K562 (cell line): Measurements from ENCODE around the gene ANXA1. TPM values are rescaled to one million over a fixed set of nuclear protein-coding genes. Genes with fewer than 3 reads are reported as not detected.

Experiments used
- ARHGAP35 ChIP-seq: fragments of 450-650 bp; IDR thresholded peaks from 2 replicates; pipeline ENCODE4 v1.6.1; 2018; ENCODE audit not compliant: partially characterized antibody
- ASH1L ChIP-seq: fragments of 450-650 bp; IDR thresholded peaks from 2 replicates; pipeline ENCODE4 v1.6.1; 2018; ENCODE audit warnings: borderline replicate concordance, mild to moderate bottlenecking, low read depth; ENCODE audit not compliant: partially characterized antibody
- BCL6 ChIP-seq: fragments of 250-450 bp; sonication (Bioruptor Pico); IDR thresholded peaks from 2 replicates; pipeline ENCODE4 v1.4.0; 2020
- CBX3 ChIP-seq, 2 experiments: IDR thresholded peaks; 1 replicate in 1 of 2; 2 replicates in 1 of 2; pipeline ENCODE4 v1.6.1; 2012; ENCODE audit warnings: inconsistent platforms in 2 of 2, low read length in 2 of 2, borderline replicate concordance in 1 of 2, control low read depth in 1 of 2
- CEBPG ChIP-seq, 3 experiments: fragments of 200-800 bp in 1 of 3; sonication (Bioruptor generic) in 1 of 3; sonication (generic) in 1 of 3; formaldehyde crosslinking in 1 of 3; IDR thresholded peaks in 2 of 3; conservative IDR thresholded peaks in 1 of 3; 2 replicates each; pipeline versions ENCODE4 v1.6.1 to v1.8.0; 2016 to 2022; ENCODE audit warnings: missing compliant biosample characterization in 2 of 3, missing genetic modification characterization in 2 of 3, mild to moderate bottlenecking in 1 of 3, missing genetic modification reagents in 1 of 3
- CHCHD3 ChIP-seq: fragments of 250-450 bp; sonication (Bioruptor Pico); IDR thresholded peaks from 2 replicates; pipeline ENCODE4 v2.1.2; 2022; ENCODE audit warnings: mild to moderate bottlenecking
- FOXK2 ChIP-seq, 2 experiments: fragments of 450-650 bp; IDR thresholded peaks in 1 of 2; conservative IDR thresholded peaks in 1 of 2; 2 replicates each; pipeline ENCODE4 v1.6.1; 2016; ENCODE audit warnings: low read depth in 2 of 2, mild to moderate bottlenecking in 1 of 2
- IFI16 ChIP-seq: fragments of 250-450 bp; sonication (Bioruptor Pico); IDR thresholded peaks from 2 replicates; pipeline ENCODE4 v2.1.2; 2022; ENCODE audit warnings: mild to moderate bottlenecking, inconsistent platforms
- POLR2AphosphoS2 ChIP-seq: IDR thresholded peaks from 2 replicates; pipeline ENCODE4 v1.6.1; 2012; ENCODE audit warnings: low read length, improper control_type of control experiment
- RBM34 ChIP-seq: fragments of 200-400 bp; formaldehyde crosslinking; IDR thresholded peaks from 2 replicates; pipeline ENCODE4 v1.6.1; 2018; ENCODE audit warnings: low read length, borderline replicate concordance; ENCODE audit not compliant: insufficient read depth
- SUPT5H ChIP-seq: fragments of 450-650 bp; IDR thresholded peaks from 2 replicates; pipeline ENCODE4 v1.6.1; 2016
- ZFX ChIP-seq: sonication (generic); formaldehyde crosslinking; IDR thresholded peaks from 2 replicates; pipeline ENCODE4 v1.8.0; 2022; ENCODE audit warnings: mild to moderate bottlenecking, missing genetic modification reagents, moderate library complexity
- polyA plus RNA-seq, 8 experiments: library from polyadenylated mRNA; depleted of rRNA in 4 of 8; stranded (reverse) in 5 of 8; unstranded in 3 of 8; fragments of >200 nt; fragmentation: Nextera tagmentation in 2 of 8; fragmentation: Illumina TruSeq in 1 of 8; extraction: Ambion mirVana in 2 of 8; extraction: Trizol in 1 of 8; gene quantifications; 2 replicates each; pipeline versions ENCODE4 v1.2.1 to v1.2.3, GENCODE V29; 2011 to 2014; ENCODE audit warnings: inconsistent platforms in 1 of 8, missing spikeins in 1 of 8
- total RNA-seq, 7 experiments: library from RNA; depleted of rRNA in 6 of 7; stranded (reverse); fragments of >200 nt in 6 of 7; fragmentation: Illumina TruSeq in 2 of 7; extraction: Trizol in 2 of 7; gene quantifications; 2 replicates each; pipeline versions ENCODE4 v1.2.1 to v1.2.3, GENCODE V29; 2011 to 2021; ENCODE audit warnings: low replicate concordance in 1 of 7
- TF ChIP-seq, protein P1 (sequence below), 3 experiments: fragments of 200-800 bp in 1 of 3; sonication (Bioruptor generic) in 1 of 3; sonication (generic) in 1 of 3; formaldehyde crosslinking in 1 of 3; IDR thresholded peaks; 2 replicates each; pipeline versions ENCODE4 v1.6.1 to v1.8.0; 2016 to 2022; ENCODE audit warnings: mild to moderate bottlenecking in 2 of 3, missing compliant biosample characterization in 2 of 3, missing genetic modification characterization in 2 of 3, missing genetic modification reagents in 1 of 3
- TF ChIP-seq, protein P2 (sequence below): fragments of 200-600 bp; sonication (generic); IDR thresholded peaks from one replicate; pipeline ENCODE4 v1.6.1; 2012; ENCODE audit warnings: mild to moderate bottlenecking, low read depth, low read length, inconsistent platforms

ANXA1 gene
- total and polyA plus RNA-seq, 9 of the 15 experiments (the other 6 are each of a cell fraction or from before 2014, with no cell fraction given) = 406 to 1,298 (median 620) TPM

DNA sequence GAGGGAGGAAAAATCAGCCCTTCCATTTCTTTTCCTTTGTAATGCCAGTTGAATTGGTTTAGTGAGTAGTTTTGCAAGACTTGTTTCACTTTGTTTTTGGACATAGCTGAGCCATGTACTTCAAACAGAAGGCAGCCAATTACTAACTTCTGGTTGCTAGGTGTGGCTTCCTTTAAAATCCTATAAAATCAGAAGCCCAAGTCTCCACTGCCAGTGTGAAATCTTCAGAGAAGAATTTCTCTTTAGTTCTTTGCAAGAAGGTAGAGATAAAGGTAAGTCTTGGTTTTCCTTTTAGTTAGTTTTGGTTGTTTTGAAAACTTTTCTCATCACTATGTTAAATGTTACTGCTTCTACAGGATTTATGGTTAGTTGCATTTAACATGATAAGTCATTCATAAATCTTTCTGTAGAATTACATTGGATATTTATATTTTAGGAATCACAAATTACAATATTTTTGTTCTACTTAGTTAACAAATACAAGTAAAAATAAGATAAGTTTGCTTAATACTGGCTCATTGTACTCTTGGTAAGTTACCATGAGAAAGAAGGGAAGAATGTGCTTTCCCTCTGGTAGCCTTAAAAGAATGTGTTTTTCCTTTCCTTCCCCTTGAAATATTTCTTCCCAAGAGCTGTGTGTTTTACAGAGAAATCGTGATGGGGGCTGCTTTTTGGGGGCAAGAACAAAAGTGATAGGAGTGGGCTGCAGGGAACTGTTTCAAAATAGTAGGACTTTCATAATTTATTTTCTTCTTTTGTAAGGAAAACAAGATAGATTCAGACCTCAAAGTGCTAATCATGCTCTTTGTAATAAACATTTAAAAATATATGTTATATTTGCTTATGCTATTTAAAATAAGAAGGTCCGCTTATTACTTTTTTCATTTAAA, at the start of gene ANXA1 (continued):
- TF ChIP-seq RBM34 (no peak), ASH1L (no peak), SUPT5H (peak; percentile 77), IFI16 (CRISPR knock-in tag) (no peak), CEBPG (CRISPR knock-in tag; IDR thresholded peaks at IDR 0.05) (no peak), CEBPG (tag; conservative IDR thresholded peaks at IDR 0.05 in 1 of 2, IDR thresholded peaks at IDR 0.05 in 1 of 2) (peak in 1 of 2 experiments; percentile 66; a peak in 3 of 4 replicates), ZFX (CRISPR knock-in tag) (no peak), CHCHD3 (CRISPR knock-in tag) (no peak), BCL6 (no peak), POLR2AphosphoS2 (peak; percentile 66; the same call in 1 of the 2 replicates), CBX3 (IDR thresholded peaks at IDR 0.05; ENCODE audit: borderline replicate concordance in 1 of 2, low read length in 2 of 2) (no peak), ARHGAP35 (no peak), FOXK2 (conservative IDR thresholded peaks at IDR 0.05 in 1 of 2, IDR thresholded peaks at IDR 0.05 in 1 of 2; ENCODE audit: low read depth in 2 of 2) (0 out of 4 replicates have a peak, but pooled peaks of 1 of the 2 experiments have one; percentile 31)
- TF ChIP-seq, protein P1, sequence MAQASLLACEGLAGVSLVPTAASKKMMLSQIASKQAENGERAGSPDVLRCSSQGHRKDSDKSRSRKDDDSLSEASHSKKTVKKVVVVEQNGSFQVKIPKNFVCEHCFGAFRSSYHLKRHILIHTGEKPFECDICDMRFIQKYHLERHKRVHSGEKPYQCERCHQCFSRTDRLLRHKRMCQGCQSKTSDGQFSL (CRISPR knock-in tag; IDR thresholded peaks at IDR 0.05) = no peak
- TF ChIP-seq, protein P1 (tag; IDR thresholded peaks at IDR 0.05) = no peak
- TF ChIP-seq, protein P2, sequence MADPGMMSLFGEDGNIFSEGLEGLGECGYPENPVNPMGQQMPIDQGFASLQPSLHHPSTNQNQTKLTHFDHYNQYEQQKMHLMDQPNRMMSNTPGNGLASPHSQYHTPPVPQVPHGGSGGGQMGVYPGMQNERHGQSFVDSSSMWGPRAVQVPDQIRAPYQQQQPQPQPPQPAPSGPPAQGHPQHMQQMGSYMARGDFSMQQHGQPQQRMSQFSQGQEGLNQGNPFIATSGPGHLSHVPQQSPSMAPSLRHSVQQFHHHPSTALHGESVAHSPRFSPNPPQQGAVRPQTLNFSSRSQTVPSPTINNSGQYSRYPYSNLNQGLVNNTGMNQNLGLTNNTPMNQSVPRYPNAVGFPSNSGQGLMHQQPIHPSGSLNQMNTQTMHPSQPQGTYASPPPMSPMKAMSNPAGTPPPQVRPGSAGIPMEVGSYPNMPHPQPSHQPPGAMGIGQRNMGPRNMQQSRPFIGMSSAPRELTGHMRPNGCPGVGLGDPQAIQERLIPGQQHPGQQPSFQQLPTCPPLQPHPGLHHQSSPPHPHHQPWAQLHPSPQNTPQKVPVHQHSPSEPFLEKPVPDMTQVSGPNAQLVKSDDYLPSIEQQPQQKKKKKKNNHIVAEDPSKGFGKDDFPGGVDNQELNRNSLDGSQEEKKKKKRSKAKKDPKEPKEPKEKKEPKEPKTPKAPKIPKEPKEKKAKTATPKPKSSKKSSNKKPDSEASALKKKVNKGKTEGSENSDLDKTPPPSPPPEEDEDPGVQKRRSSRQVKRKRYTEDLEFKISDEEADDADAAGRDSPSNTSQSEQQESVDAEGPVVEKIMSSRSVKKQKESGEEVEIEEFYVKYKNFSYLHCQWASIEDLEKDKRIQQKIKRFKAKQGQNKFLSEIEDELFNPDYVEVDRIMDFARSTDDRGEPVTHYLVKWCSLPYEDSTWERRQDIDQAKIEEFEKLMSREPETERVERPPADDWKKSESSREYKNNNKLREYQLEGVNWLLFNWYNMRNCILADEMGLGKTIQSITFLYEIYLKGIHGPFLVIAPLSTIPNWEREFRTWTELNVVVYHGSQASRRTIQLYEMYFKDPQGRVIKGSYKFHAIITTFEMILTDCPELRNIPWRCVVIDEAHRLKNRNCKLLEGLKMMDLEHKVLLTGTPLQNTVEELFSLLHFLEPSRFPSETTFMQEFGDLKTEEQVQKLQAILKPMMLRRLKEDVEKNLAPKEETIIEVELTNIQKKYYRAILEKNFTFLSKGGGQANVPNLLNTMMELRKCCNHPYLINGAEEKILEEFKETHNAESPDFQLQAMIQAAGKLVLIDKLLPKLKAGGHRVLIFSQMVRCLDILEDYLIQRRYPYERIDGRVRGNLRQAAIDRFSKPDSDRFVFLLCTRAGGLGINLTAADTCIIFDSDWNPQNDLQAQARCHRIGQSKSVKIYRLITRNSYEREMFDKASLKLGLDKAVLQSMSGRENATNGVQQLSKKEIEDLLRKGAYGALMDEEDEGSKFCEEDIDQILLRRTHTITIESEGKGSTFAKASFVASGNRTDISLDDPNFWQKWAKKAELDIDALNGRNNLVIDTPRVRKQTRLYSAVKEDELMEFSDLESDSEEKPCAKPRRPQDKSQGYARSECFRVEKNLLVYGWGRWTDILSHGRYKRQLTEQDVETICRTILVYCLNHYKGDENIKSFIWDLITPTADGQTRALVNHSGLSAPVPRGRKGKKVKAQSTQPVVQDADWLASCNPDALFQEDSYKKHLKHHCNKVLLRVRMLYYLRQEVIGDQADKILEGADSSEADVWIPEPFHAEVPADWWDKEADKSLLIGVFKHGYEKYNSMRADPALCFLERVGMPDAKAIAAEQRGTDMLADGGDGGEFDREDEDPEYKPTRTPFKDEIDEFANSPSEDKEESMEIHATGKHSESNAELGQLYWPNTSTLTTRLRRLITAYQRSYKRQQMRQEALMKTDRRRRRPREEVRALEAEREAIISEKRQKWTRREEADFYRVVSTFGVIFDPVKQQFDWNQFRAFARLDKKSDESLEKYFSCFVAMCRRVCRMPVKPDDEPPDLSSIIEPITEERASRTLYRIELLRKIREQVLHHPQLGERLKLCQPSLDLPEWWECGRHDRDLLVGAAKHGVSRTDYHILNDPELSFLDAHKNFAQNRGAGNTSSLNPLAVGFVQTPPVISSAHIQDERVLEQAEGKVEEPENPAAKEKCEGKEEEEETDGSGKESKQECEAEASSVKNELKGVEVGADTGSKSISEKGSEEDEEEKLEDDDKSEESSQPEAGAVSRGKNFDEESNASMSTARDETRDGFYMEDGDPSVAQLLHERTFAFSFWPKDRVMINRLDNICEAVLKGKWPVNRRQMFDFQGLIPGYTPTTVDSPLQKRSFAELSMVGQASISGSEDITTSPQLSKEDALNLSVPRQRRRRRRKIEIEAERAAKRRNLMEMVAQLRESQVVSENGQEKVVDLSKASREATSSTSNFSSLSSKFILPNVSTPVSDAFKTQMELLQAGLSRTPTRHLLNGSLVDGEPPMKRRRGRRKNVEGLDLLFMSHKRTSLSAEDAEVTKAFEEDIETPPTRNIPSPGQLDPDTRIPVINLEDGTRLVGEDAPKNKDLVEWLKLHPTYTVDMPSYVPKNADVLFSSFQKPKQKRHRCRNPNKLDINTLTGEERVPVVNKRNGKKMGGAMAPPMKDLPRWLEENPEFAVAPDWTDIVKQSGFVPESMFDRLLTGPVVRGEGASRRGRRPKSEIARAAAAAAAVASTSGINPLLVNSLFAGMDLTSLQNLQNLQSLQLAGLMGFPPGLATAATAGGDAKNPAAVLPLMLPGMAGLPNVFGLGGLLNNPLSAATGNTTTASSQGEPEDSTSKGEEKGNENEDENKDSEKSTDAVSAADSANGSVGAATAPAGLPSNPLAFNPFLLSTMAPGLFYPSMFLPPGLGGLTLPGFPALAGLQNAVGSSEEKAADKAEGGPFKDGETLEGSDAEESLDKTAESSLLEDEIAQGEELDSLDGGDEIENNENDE = no peak
